ENCODE data around the gene VSNL1.

The VSNL1 gene
- 0 reads per million in 4 experiments for total RNA-seq

DNA sequence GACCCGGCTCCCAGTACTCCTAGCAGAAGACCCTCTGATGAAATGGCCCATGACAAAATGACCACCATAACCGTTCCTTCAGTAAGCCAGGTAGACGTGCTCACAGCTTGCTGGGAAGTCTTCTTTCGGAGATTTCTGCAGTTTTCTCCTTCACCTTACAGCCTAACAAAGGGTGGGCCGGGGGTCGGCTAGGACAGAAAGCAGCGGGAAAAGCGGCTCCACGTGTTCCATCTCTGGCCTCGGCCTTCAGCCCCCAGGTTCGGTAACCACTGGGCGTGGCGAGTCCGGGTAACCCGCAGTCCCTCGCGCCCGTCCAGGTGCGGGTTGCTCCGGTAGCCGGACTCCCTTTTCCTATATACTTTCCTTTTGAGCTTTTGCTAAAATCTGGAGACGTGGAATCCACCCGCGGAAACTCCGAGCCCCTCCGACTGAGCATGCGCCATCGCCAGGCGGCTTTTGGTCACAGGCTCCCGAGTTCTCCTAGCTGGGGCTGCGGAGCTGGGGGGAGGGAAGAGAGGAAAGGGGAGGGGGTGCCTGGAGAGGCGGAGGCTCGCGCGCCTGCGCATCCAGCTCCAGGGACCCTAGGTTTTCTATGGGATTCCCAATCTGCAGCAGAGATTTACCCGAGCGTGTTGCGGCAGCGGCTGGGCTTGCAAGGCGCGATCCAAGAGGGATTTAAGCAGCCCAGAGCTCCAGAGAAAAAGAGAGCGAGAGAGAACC, at the start of gene VSNL1:
TSS of gene VSNL1 (plus strand) at position 604 of the 720 bp plus-strand sequence. CDS start 51,379 bp downstream, outside the sequence.
- DNase-seq: no peak

GRCh38 chr2:17495590-17495989, 44.9 kb upstream of the VSNL1 start:
- no peak for DNase-seq

DNA sequence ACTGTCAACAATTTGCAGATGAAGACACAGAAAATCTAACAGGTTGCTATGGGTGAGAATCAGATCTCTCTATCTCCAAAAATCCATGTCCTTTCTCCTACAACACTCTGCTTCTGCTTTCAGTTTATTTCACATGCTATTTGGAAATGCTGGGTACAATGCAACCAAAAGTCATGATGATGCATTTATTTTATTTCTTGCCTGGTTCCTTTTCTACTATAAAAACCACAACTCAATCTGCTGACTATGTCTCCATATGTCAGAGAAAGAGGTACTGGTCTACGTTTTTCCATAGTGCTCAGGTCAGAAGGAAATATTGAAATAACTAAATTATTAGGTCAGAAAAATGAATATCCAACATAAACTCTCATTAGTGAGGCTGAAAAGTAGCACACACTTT, 42.8 kb upstream of the VSNL1 start:
- no peak for DNase-seq

GRCh38 chr2:17506736-17507616, 33.5 kb upstream of the VSNL1 start:
- DNase-seq: no peak

- no peak for DNase-seq
Measured at GRCh38 chr2:17515652-17516051, 24.8 kb upstream of the VSNL1 start.

DNA sequence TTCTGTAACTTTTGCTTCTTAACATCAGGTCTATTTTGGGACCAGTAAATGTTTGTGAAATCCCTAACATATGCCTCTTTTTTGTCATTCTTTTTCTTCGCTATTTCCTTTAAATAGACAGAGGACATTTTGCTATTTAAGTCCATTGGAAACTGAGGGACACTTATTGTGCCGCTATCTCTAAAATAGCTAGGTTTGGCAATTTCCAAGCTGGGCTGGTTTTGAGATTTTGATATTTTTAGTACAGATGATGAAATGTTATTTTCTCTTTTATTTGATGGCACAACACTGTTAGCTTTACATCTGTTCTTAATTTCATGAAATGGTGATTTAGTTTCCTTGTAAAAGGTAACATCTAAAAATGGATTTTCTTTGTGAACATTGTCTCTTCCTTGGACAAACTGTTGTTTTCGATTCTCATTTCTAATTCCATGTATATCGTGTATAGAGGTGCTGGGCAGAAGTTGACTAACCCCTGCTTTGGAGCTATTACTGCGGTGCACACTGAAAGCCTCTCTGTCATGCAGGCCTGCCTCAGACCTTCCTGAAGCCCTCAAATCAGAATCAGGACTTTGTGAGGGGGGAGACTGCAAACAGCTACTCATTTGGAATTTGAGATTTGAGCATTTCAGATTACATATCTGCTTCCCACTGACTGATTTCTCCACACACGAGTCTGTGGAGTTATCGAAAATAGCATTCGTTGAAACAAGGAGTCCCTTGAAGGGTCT, 22.9 kb upstream of the VSNL1 start:
- no peak for DNase-seq

GRCh38 chr2:17518212-17519154, 22.0 kb upstream of the VSNL1 start, which contains the start of gene RAD51AP2:
Gene RAD51AP2 (minus strand): TSS chr2:17518440. CDS start chr2:17518415, 25 bp downstream.
- no peak for DNase-seq

- no peak for DNase-seq
Measured at GRCh38 chr2:17519486-17519885, 21.0 kb upstream of the VSNL1 start.

DNA sequence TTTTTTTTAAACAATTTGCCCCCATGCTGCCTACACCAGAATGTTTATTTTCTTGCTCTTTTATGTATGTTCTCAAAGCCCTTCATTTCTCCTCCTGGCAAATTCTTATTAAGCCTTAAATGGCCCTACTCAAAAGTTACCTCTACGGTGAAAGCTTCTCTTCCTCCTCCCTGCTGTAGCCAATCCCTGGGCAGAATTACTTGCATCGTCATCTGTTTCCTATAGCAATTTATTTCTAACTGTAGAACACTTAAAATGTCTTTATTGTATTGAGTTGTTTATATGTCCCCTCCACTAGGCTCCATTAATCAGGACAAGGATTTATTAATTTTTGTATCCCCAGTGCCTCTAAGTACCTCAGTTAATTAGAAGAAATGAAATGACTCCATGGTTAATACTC, 19.7 kb upstream of the VSNL1 start:
- no peak for DNase-seq

GRCh38 chr2:17521621-17522020, 18.9 kb upstream of the VSNL1 start:
- no peak for DNase-seq

- no peak for DNase-seq
Measured at GRCh38 chr2:17522303-17522702, 18.2 kb upstream of the VSNL1 start.

DNA sequence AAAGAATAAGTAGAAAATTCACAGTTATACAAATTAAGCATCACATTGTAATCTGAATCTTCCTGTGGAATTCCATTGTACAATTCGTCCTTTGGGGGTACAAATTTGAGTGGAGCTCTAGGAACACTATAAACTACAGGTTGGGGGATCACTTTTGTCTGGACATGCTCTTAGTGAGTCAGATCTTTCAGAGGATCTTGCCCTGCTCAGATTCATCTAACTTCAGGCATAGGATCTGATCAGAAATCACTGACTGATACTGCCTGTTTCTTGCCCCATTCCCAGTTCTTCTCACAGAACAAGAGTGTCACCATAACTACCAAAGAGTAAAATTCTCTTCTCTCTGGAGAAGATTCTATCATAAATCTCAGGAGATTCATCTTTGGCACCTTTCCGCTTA, 10.7 kb upstream of the VSNL1 start:
- DNase-seq: no peak

DNA sequence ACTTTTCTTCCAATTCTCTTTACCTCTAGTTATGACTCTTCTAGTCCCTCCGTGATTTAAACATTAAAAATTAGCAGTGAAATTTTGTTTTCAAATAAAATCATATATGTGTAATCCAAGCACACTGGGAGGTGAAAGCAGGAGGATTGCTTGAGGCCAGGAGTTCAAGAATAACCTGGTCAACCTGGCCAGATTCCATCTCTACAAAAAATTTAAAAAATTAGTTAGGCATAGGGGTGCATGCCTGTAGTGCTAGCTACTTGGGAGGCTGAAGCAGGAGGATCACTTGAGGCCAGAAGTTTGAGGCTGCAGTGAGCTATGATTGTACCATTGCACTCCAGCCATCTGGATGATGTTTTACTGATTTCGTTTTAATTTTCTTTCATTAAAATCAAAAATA, 7.0 kb upstream of the VSNL1 start:
- no peak for DNase-seq

GRCh38 chr2:17536416-17536815, 4.1 kb upstream of the VSNL1 start:
- DNase-seq: no peak

GRCh38 chr2:17538022-17538843, 2.3 kb upstream of the VSNL1 start:
- no peak for DNase-seq

GRCh38 chr2:17538844-17539554, 1.5 kb upstream of the VSNL1 start:
- no peak for DNase-seq

- no peak for DNase-seq
Measured at GRCh38 chr2:17539611-17540092, 844 bp upstream of the VSNL1 start.

- DNase-seq: no peak
Measured at GRCh38 chr2:17540813-17541530, 476 bp downstream of the VSNL1 start.

DNA sequence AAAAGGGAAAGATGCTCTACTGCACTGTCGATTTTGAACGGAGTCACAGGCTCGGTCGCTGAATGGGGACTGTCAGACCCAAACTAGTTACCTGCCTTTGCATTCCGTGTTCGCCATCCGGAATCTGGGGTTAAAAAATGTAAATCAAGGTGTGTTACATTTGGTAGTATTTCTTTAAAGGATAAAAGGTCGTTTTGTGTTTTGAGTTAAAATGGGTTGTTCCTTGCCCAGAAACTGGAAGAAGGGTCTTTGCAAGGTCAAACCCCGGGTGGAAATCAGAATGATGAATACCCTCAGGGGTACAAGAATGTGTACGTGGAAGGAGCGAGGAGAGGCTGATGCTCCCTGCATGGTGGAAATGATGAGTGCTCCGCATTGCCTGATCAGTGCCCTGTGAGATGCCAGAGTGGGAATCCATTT, 1.0 kb downstream of the VSNL1 start:
- no peak for DNase-seq

GRCh38 chr2:17542471-17542870, 2.0 kb downstream of the VSNL1 start:
- DNase-seq: no peak

Data from effector CD8-positive, alpha-beta T cell (primary cell).